Activated T-cell treated with anti-CD3 and anti-CD28 coated beads, Interleukin-2, amount 50 U/mL, for 72 hours (primary cell): ENCODE measurements around the gene MYO15A. TPM values are rescaled to one million over a fixed set of nuclear protein-coding genes. Genes with fewer than 3 reads are reported as not detected.

ENCODE experiments used
- ATAC-seq, 2 donors: fragments of 150-1000 bp; cut with Tn5 transposase; replicated peaks in 1 of 2; 2 replicates each; pipeline ENCODE4 v1.10.0; 2021; ENCODE audit warnings: moderate library complexity in 2 of 2, mild to moderate bottlenecking in 1 of 2
- DNase-seq, 2 donors: peaks; one replicate each; pipeline ENCODE4 v3.0.0; 2021 to 2022; ENCODE audit warnings: mixed read lengths in 1 of 2
- H3K27ac Mint-ChIP-seq: one replicate; pipeline ENCODE4 v1.8.0; 2022; ENCODE audit warnings: mild to moderate bottlenecking, moderate library complexity, mixed read lengths
- H3K27me3 Mint-ChIP-seq: one replicate; pipeline ENCODE4 v1.8.0; 2022; ENCODE audit warnings: low read depth, mixed read lengths
- H3K36me3 Mint-ChIP-seq, 2 donors: one replicate each; pipeline ENCODE4 v1.8.0; 2022; ENCODE audit warnings: mixed read lengths in 2 of 2, mild to moderate bottlenecking in 1 of 2; ENCODE audit not compliant: insufficient read depth in 2 of 2
- H3K4me1 Mint-ChIP-seq: one replicate; pipeline ENCODE4 v1.8.0; 2022; ENCODE audit warnings: low read depth, mixed read lengths
- H3K4me3 Mint-ChIP-seq, 2 donors: one replicate each; pipeline ENCODE4 v1.8.0; 2022; ENCODE audit warnings: mild to moderate bottlenecking in 2 of 2, mixed read lengths in 2 of 2, moderate library complexity in 2 of 2
- H3K9me3 Mint-ChIP-seq, 2 donors: one replicate each; pipeline ENCODE4 v1.8.0; 2022; ENCODE audit warnings: mixed read lengths in 2 of 2
- total RNA-seq, 2 donors: library from RNA; stranded (reverse); gene quantifications; one replicate each; pipeline ENCODE4 v1.2.3, GENCODE V29; 2022

Gene MYO15A
- total RNA-seq, 2 donors from 2014 or later, result 2.7 to 3.2 TPM

DNA sequence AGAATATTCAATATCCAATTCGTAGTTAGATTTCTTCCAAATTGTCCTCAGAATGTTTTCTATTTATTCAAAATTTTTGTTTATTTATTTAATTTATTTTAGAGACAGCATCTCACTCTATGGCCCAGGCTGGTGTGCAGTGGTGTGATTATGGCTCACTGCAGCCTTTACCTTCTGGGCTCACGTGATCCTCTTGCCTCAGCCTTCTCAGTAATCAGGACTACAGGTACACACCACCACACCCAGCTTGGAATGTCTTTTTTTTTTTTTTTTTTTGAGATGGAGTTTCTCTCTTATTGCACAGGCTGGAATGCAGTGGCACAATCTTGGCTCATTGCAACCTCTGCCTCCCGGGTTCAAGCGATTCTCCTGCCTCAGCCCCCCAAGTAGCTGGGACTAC lies 24.3 kb upstream of the MYO15A start:
- Mint-ChIP-seq H3K4me3 (no peak overlapping the region), H3K36me3 (peaks cover 0 to 2% of the 10 kb centered on the region in 2 donors), H3K4me1 (peaks cover 21% of the 10 kb centered on the region), H3K27ac (no peak overlapping the region), H3K9me3 (no peaks in the 10 kb centered on the region), H3K27me3 (peaks cover 2% of the 10 kb centered on the region)
- DNase-seq (no peak), ATAC-seq (no peak)

DNA sequence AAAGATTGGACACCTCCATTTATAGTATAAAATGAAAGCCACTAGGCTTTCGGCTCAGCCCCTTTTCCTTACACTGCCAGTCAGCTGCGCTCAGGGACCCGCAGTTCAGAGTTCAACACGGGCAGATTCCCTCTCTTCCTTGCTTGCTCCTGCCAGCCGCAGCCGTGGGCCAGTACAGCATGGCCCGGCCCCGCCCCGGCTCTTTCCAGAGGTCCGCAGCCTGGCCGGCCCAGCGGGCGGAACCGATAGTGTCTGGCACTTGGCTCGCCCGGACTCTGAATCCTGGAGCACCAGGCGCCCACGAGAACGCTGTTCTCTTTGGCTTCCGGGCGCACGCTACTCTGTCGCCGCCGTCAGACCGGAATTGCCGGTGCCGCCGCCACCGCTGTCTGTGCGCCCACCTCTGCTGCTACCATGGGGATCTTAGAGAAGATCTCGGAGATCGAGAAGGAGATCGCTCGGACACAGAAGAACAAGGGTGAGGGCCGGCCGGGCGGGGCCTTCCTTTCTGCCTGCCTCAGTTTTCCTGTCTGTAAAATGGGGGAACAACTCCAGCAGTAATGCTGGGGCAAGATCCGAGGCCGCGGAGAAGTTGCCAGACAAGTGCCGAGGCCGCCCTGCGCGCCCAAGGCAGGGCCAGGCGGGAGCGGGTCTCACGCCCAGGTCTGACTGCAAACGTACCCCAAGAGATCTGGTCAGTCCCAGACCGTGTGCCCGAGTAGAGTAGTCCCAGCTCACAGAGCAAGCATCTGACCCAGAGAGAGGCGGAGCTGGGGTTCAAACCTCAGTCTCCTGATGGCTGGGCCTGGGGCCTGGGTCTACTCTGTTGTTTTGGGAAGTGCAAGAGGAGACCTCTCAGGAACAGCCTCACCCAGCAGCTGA lies 20.7 kb upstream of the MYO15A start, which contains the start of gene DRG2:
DRG2 (plus strand) TSS at position 339 of the 882 bp plus-strand sequence; CDS start at position 415, 76 bp downstream.
- Mint-ChIP-seq H3K27me3 (no peaks in the 10 kb centered on the region), H3K36me3 (peaks cover 0 to 2% of the 10 kb centered on the region in 2 donors), H3K4me3 (peak within 1 kb of the TSS; percentile 95 to 99), H3K4me1 (peaks cover 42% of the 10 kb centered on the region), H3K27ac (peak within 1 kb of the TSS; percentile 97), H3K9me3 (no peaks in the 10 kb centered on the region)
- ATAC-seq, result peak; percentile 98 to 99
- peak; percentile 91 to 94 for DNase-seq

DNA sequence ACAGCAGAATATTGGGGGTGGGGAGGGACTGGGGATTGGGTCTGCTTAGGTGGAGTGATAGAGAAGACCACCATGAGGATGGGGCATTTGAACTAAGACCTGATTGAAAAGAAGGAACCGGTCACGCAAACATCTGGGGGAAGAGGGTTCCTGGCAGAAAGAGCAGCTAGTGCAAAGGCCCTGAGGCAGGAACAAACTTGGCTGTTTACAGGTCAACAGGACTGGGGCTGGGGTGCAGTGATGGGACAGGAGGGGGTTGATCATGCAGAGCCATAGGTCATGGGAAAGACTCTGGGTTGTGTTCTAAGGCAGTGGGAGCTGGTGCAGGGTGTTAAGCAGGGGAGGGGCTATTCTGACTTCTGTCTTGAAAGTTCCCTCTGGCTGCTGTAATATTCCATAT lies 18.9 kb upstream of the MYO15A start:
- Mint-ChIP-seq H3K36me3 (peaks cover 6 to 7% of the 10 kb centered on the region in 2 donors), H3K27me3 (no peaks in the 10 kb centered on the region), H3K27ac (peak overlapping the region; percentile 18), H3K4me3 (peak overlapping the region; percentile 95 to 99), H3K4me1 (peaks cover 42% of the 10 kb centered on the region), H3K9me3 (no peaks in the 10 kb centered on the region)
- ATAC-seq (no peak), DNase-seq (no peak)

DNA sequence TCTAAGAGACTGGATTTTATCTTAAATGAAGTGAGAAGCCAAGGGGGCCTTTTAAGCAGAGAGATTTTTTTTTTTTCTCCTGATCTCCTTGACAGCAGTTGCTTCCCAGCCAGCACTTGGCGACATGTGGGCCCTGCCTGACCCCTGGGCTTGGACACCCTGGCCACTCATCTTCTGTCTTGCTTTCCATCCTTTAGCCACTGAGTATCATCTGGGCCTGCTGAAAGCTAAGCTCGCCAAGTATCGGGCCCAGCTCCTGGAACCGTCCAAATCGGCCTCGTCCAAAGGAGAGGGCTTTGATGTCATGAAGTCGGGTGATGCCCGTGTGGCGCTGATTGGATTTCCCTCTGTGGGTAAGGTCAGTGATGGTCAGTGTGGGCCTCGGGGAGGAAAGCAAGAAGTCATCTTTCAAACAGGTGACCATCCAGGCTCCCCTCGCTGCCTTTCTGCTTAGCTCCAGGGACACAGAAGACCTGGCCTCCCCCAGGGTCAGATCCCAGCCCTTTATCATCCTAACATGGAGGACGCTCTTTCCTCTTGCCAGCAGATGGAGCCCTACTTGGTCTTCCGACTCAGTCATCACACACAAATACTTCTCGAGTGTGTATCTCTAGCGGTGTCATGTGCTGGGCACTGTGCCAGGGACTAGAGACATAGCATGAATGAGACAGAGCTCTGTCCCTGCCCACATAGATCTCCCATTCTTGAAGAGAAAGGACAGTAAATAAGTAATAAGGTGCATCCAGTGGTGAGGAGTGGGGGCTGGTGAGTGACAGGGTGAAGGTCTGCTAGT lies 14.7 kb upstream of the MYO15A start:
- DNase-seq, result no peak
- Mint-ChIP-seq H3K27me3 (no peaks in the 10 kb centered on the region), H3K9me3 (no peaks in the 10 kb centered on the region), H3K36me3 (peaks cover 8 to 13% of the 10 kb centered on the region in 2 donors), H3K4me3 (no peak overlapping the region), H3K4me1 (peaks cover 25% of the 10 kb centered on the region), H3K27ac (peak overlapping the region; percentile 52)
- ATAC-seq, result peak in 1 of 2 donors; percentile 11

DNA sequence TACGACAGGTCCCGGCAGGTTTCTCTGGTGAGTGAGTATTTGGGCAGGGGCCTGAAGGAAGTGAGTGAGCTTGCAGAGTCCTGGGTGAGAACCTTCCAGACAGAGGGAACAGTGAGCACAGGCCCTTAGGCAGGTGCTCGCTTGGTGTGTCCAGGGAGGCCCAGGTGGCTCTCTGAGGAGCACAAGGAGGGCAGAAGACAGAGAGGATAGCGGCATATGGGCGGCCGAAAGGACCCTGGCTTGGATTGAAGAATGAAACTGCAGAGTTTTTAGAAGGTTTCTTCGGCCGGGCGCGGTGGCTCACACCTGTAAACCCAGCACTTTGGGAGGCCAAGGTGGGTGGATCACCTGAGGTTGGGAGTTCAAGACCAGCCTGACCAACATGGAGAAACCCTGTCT lies 14.1 kb upstream of the MYO15A start:
- H3K27me3 Mint-ChIP-seq, result no peaks in the 10 kb centered on the region
- H3K27ac Mint-ChIP-seq, result no peak overlapping the region
- peaks cover 19% of the 10 kb centered on the region for H3K4me1 Mint-ChIP-seq
- no peak for DNase-seq
- peaks cover 8 to 13% of the 10 kb centered on the region in 2 donors for H3K36me3 Mint-ChIP-seq
- H3K4me3 Mint-ChIP-seq, result no peak overlapping the region
- no peaks in the 10 kb centered on the region for H3K9me3 Mint-ChIP-seq
- ATAC-seq, result no peak

DNA sequence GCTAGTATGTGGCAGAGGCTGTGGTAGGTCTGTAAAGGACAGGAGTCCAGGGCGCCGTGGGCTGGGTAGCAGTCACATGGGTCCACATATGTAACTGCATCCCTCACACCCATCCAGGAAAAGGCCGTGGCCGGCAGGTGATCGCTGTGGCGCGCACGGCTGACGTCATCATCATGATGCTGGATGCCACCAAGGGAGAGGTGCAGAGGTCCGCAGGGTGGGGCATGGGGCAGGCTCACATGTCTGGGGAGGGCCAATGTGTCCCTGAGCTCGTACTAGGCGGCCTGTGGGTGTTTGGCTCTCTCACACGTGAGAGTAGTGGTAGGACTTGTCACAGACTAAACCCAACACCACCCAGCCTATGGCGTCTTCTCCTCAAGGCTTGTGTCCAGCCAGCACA lies 9.0 kb upstream of the MYO15A start:
- H3K27me3 Mint-ChIP-seq, result no peaks in the 10 kb centered on the region
- H3K36me3 Mint-ChIP-seq, result peaks cover 3 to 7% of the 10 kb centered on the region in 2 donors
- no peak overlapping the region for H3K27ac Mint-ChIP-seq
- no peaks in the 10 kb centered on the region for H3K9me3 Mint-ChIP-seq
- H3K4me1 Mint-ChIP-seq, result no peaks in the 10 kb centered on the region
- DNase-seq, result no peak
- H3K4me3 Mint-ChIP-seq, result no peak overlapping the region
- ATAC-seq, result no peak

DNA sequence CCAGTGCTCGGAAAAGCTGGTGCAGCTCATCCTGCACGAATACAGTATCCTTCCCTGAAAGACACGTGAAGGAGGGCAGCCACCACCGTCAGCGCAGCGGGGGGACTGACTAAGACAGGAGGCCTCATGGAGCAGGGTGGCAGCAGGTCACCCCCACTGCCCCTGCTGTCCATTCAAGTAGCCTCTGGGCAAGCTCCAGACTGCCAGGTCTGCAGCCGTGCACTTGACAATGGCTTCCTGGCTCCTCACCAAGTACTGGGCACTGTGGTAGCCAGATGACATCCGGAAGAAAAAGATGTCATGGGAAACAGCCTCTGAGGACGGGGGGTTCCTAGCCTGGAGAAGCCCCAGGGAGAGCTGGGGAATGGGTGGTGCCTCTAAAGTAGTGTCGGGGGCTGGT lies 7.9 kb upstream of the MYO15A start:
- no peaks in the 10 kb centered on the region for H3K4me1 Mint-ChIP-seq

DNA sequence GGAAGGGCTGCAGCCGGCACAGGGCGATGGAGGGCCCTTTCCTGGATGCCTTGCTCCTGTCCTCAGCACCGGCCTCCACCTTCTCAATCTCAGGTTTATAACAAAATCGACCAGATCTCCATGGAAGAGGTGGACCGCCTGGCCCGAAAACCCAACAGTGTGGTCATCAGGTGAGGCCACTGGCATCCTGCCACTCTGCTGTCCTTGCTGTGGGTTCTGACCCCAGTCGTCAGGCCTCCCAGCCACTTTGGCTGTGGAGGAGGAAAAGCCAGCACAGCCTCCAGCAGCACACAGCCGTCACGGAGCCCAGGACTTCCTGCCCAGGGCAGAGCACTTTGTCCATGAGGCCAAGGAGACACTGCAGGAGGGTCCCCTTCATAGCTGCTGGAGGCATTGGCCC lies 6.7 kb upstream of the MYO15A start:
- Mint-ChIP-seq H3K27ac (no peak overlapping the region), H3K27me3 (no peaks in the 10 kb centered on the region), H3K9me3 (no peaks in the 10 kb centered on the region), H3K4me1 (no peaks in the 10 kb centered on the region), H3K36me3 (peaks cover 0 to under 1% of the 10 kb centered on the region in 2 donors), H3K4me3 (no peak overlapping the region)
- no peak for ATAC-seq
- DNase-seq, result no peak

More for the DNA sequence above, 7.9 kb upstream of the MYO15A start:
- Mint-ChIP-seq H3K4me3 (no peak overlapping the region), H3K27me3 (no peaks in the 10 kb centered on the region), H3K9me3 (no peaks in the 10 kb centered on the region), H3K27ac (no peak overlapping the region), H3K36me3 (peaks cover 3 to 7% of the 10 kb centered on the region in 2 donors)
- ATAC-seq, result no peak
- DNase-seq, result no peak

DNA sequence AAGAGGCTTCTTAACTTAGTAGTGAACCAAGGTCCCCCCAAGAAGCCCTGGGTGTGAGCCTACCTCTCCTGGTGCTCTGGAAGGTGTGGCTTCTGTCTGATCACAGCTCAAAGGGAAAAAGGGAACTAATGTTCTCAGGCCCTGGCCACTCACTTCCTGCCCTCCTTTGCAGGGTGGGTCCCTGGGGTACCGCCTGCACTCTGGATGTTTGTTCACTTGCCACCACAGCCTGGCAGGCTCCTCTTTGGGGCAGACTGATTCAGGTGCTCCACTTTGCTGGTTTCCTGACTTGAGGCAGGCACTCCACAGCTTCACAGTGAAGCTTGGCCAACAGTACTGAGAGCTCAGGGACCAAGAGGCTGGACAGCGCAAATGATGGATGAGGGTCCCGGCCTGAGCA lies 5.9 kb upstream of the MYO15A start:
- Mint-ChIP-seq H3K27me3 (no peaks in the 10 kb centered on the region), H3K4me1 (no peaks in the 10 kb centered on the region), H3K9me3 (no peaks in the 10 kb centered on the region), H3K27ac (no peak overlapping the region), H3K4me3 (no peak overlapping the region), H3K36me3 (peaks cover 0 to 2% of the 10 kb centered on the region in 2 donors)
- DNase-seq (no peak), ATAC-seq (no peak)

DNA sequence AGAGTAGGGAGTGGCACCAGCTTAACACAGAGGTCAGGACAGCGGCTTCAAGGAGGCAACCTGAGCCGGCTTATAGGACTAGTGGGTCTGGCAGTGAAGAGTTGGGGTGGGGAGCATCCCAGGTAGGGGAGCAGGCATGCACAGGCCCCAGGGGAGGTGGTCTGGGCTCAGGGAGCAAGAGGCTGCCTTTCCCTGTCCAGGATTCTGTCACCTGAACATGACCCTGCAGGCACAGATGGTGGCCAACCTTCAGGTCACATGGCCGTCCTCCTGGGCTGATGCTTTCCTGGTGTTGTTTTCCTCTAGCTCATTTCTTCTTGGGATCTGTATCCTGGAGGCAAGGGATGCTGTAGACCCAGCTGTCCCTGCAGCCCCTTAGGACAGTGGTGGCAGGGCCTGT lies 3.5 kb upstream of the MYO15A start:
- no peaks in the 10 kb centered on the region for H3K4me1 Mint-ChIP-seq

DNA sequence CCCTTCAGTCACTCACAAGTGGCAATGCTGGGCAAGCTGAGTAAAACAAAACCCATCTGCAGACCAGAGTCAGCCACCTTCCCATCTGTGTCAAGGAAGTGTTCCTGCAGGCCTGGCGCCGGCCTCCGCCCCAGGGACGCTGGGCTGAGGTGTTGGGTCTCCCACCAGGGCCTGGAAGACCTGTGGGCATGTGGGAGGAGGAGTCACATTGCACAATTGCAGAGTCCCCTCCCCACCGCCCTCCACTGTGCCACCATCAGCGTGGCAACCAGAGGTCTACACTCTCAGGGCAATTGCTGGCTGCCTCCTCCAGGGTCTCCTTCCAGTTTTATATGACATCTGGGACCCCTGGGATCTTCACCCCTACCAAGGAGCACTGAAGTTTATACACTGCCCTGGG lies 3.0 kb upstream of the MYO15A start:
- Mint-ChIP-seq H3K27me3 (no peaks in the 10 kb centered on the region), H3K4me3 (no peak overlapping the region), H3K4me1 (no peaks in the 10 kb centered on the region), H3K36me3 (peaks cover 0 to 2% of the 10 kb centered on the region in 2 donors), H3K9me3 (no peaks in the 10 kb centered on the region), H3K27ac (no peak overlapping the region)
- ATAC-seq (no peak), DNase-seq (no peak)

More for the DNA sequence above, 3.5 kb upstream of the MYO15A start:
- Mint-ChIP-seq H3K27me3 (no peaks in the 10 kb centered on the region), H3K27ac (no peak overlapping the region), H3K9me3 (no peaks in the 10 kb centered on the region), H3K4me3 (no peak overlapping the region), H3K36me3 (peaks cover 0 to 2% of the 10 kb centered on the region in 2 donors)
- no peak for DNase-seq
- no peak for ATAC-seq

DNA sequence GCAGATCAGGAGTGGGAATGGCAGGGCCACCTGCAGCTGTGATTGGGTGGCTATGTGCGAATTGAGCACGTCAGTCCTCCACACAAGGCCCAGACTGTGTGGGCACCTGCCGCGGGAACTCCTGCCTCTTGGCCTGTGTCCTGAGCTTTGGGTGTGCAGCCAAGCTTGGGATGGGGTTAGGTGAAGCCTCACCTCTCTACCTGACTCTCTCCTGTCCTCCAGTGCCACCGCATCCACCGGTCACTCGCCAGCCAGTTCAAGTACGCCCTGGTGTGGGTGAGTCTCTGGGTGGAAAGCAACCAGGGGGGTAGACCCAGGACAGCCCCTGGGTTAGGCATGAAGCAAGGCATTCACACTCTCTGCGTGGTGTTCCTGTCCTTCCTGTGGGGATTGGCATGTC lies 2.3 kb upstream of the MYO15A start:
- no peaks in the 10 kb centered on the region for H3K9me3 Mint-ChIP-seq
- no peak for DNase-seq
- no peak overlapping the region for H3K27ac Mint-ChIP-seq
- no peak overlapping the region for H3K4me3 Mint-ChIP-seq
- no peaks in the 10 kb centered on the region for H3K27me3 Mint-ChIP-seq
- H3K4me1 Mint-ChIP-seq, result no peaks in the 10 kb centered on the region
- ATAC-seq, result no peak
- peaks cover 0 to 2% of the 10 kb centered on the region in 2 donors for H3K36me3 Mint-ChIP-seq
